HT-29 (cell line): Measurements from ENCODE around the gene IFI30. TPM values are rescaled to one million over a fixed set of nuclear protein-coding genes. Genes with fewer than 3 reads are reported as not detected.
A peak's percentile ranks its signal among the peaks of the same experiment; 100 is the strongest.

Source experiments
- DNase-seq: peaks from one replicate; pipeline ENCODE4 v3.0.0-alpha.2; 2015; ENCODE audit warnings: low spot score
- small RNA-seq: library from RNA; depleted of rRNA; stranded (forward); fragments of <200 nt; gene quantifications from one replicate; pipeline ENCODE3, GENCODE V24; 2014
- total RNA-seq: library from RNA; depleted of rRNA; stranded (reverse); fragments of >200 nt; shearing (Covaris generic); gene quantifications from 2 replicates; pipeline ENCODE4 v1.2.3, GENCODE V29; 2014; rRNA removed

Gene IFI30
- total RNA-seq, 1 experiment from 2014 or later: 58.9 TPM

DNA sequence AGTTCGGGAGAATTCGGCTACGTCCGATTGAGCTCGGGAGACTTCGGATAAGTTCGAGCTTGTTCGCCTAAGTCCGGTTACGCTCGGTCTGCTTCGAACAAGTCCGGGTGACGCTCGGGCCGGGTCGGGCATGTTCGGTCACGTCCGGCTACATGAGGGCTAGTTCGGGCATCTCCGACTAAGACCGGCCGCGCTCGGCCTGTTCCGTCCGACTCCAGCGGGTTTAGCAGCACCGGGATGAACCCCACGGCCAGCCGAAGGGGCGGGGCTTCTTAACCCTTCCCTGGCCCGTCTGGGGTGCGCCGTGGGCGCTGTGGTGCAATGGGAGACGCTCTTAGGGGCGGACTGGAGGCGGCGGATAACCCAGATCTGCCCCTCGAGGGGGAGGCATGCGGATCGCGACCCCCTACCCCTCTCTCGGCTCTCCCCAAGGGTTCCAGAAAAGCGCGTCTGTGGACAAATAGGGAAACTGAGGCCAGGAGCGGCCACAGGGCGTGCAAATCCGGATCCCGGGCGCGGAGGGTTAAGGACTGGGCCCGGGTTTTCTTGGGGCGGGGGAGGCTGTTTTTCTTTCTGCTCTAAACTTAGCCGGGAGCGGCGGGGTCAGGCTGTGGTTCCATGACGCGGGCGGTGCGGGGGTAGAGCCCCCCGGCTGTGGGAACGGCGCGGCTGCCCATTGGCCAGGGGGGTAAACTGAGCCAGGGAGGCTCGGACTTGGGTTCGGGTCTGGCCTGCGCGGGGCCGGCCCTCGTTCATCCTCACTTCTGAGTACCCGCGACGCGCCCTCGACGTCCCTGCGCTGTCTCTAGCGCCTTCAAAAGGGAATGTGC lies 51.1 kb downstream of the IFI30 start:
- peak; percentile 94 for DNase-seq

DNA sequence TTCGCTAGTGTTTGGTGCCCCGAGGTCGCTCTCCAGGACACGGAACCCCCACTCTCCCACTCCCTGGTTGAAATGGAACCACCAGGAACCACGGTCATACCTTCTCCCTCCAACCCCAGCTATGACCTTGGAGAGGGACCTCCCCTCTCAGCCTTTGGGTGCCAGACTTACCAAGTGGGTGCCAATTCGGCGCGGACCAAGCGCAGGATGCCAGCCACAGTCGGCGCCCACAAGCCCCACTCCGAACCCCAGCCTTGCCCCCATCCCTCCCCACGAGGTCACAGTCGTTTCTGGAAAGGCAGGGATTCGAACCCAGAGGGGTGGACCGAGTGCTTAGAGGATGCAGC lies 51.7 kb downstream of the IFI30 start:
- no peak for DNase-seq

- no peak for DNase-seq
These were observed 52.3 kb downstream of the IFI30 start, which contains the start of gene PDE4C for GRCh38 chr19:18225702-18226468. Gene PDE4C (minus strand): TSS chr19:18226438. CDS start chr19:18226415, 23 bp downstream.

GRCh38 chr19:18226956-18227780 lies 53.6 kb downstream of the IFI30 start:
- no peak for DNase-seq

Small RNA genes within 50 kb of the gene (small RNA-seq; reads per million reads assigned to genes)
- gene IFI30: not detected

Other genes starting within 250 kb of the IFI30 start
- 77.2 and 85.3 TPM in 2 replicates for gene CCDC124, start 240.8 kb upstream of the IFI30 start, total RNA-seq
- gene KCNN1, start 206.7 kb upstream of the IFI30 start, total RNA-seq: 0.13 and 0.28 TPM in 2 replicates
- 39.1 and 40.5 TPM in 2 replicates for gene ARRDC2, start 165.6 kb upstream of the IFI30 start, total RNA-seq
- gene IL12RB1, start 86.9 kb upstream of the IFI30 start, total RNA-seq: not detected in 2 replicates
- 8.6 and 13.8 TPM in 2 replicates for gene MAST3, start 76.0 kb upstream of the IFI30 start, total RNA-seq
- gene PIK3R2, start 20.6 kb upstream of the IFI30 start, total RNA-seq: 26.4 and 37.7 TPM in 2 replicates
- 42.3 and 54.3 TPM in 2 replicates for gene MPV17L2, start 19.4 kb downstream of the IFI30 start, total RNA-seq
- 1.2 and 2.7 TPM in 2 replicates for gene RAB3A, start 30.2 kb downstream of the IFI30 start, total RNA-seq
- gene PDE4C, start 52.6 kb downstream of the IFI30 start, total RNA-seq: 3.4 TPM in 1 of 2 replicates, not detected in the other
- gene IQCN, start 100.6 kb downstream of the IFI30 start, total RNA-seq: 0.71 and 1.1 TPM in 2 replicates
- gene JUND, start 107.8 kb downstream of the IFI30 start, total RNA-seq: 379 and 438 TPM in 2 replicates
- gene LSM4, start 149.3 kb downstream of the IFI30 start, total RNA-seq: 733 and 750 TPM in 2 replicates
- gene PGPEP1, start 166.8 kb downstream of the IFI30 start, total RNA-seq: 13.6 and 18.9 TPM in 2 replicates
- 529 and 584 TPM in 2 replicates for gene GDF15, start 212.3 kb downstream of the IFI30 start, total RNA-seq
- gene LRRC25, start 223.8 kb downstream of the IFI30 start, total RNA-seq: not detected in 2 replicates
- gene SSBP4, start 245.6 kb downstream of the IFI30 start, total RNA-seq: 78.0 and 87.1 TPM in 2 replicates